ENCODE measurements around the gene EP400. TPM values are rescaled to one million over a fixed set of nuclear protein-coding genes. Genes with fewer than 3 reads are reported as not detected.

Gene EP400
- total RNA-seq, 1 experiment from 2014 or later, result 61.7 TPM

DNA sequence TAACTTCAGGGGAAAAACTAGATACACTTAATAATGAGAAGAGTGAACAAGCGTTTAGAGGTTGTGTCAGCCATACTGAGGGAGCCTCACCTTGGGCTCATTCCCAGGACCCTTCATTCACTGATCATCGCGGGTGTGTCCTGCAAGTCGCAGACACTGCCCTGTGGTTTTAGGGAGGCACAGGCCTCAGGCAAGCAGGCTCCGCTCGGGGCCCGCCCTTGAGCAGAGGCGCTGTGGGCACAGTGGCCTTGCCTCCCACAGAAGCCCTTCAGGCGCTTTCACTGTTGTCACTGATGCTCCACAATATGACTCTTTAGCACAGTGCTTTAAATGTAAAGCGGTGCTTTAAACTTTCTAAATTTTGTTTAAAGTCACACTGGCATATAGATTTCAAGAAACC, 127.0 kb downstream of the EP400 start:
- Histone ChIP-seq H3K14ac (ENCODE audit: insufficient read depth, low read length) (no peak overlapping the region), H3K27me3 (ENCODE audit: insufficient read depth, low read length) (no peaks in the 10 kb centered on the region), H3K23me2 (ENCODE audit: insufficient read length, low read depth, low read length, poor library complexity, severe bottlenecking) (no peaks in the 10 kb centered on the region), H3K9me3 (ENCODE audit: control insufficient read depth, low read depth, low read length) (no peaks in the 10 kb centered on the region), H3T11ph (ENCODE audit: low read length) (no peak overlapping the region), H2BK5ac (ENCODE audit: insufficient read length, low read length) (no peak overlapping the region), H4K20me1 (ENCODE audit: control insufficient read depth, insufficient read depth, insufficient read length) (no peaks in the 10 kb centered on the region), H2BK12ac (ENCODE audit: insufficient read length, low read depth, low read length) (no peak overlapping the region), H3K27ac (ENCODE audit: insufficient read length, low read depth, low read length) (no peak overlapping the region), H2BK120ac (ENCODE audit: low read depth, low read length, poor library complexity, severe bottlenecking) (no peak overlapping the region), H2BK15ac (ENCODE audit: low read depth, low read length) (no peak overlapping the region), H2AK5ac (ENCODE audit: insufficient read length, low read length) (no peak overlapping the region), H4K8ac (replicated peaks; ENCODE audit: insufficient read length, low read depth, low read length) (no peak overlapping the region), H4K91ac (ENCODE audit: insufficient read length, low read depth, low read length) (no peak overlapping the region), H3K18ac (ENCODE audit: insufficient read length, low read depth, low read length) (no peak overlapping the region), H2BK20ac (ENCODE audit: low read depth, low read length, poor library complexity, severe bottlenecking) (no peak overlapping the region), H3K56ac (ENCODE audit: insufficient read length, low read depth, low read length) (no peak overlapping the region), H3K79me1 (ENCODE audit: insufficient read depth, low read depth, low read length, poor library complexity, severe bottlenecking) (no peaks in the 10 kb centered on the region), H3K9ac (ENCODE audit: extremely low read depth, insufficient read length, low read length) (no peak overlapping the region), H3K23ac (ENCODE audit: insufficient read length, low read depth, low read length) (no peak overlapping the region), H3K4ac (ENCODE audit: low read depth, low read length) (no peak overlapping the region), H3K79me2 (ENCODE audit: insufficient read depth, low read length) (no peaks in the 10 kb centered on the region), H3K4me2 (ENCODE audit: insufficient read depth, insufficient read length, low read length) (no peak overlapping the region), H3K4me1 (ENCODE audit: insufficient read depth, low read length) (no peaks in the 10 kb centered on the region), H4K5ac (ENCODE audit: insufficient read length, low read depth, low read length) (no peak overlapping the region), H2AFZ (ENCODE audit: low read length) (no peak overlapping the region)
- Mint-ChIP-seq H3K27me3 (ENCODE audit: low read depth) (no peaks in the 10 kb centered on the region), H3K4me1 (no peaks in the 10 kb centered on the region), H3K36me3 (ENCODE audit: insufficient read depth in 1 of 3, low read depth in 3 of 3) (peaks cover 32 to 65% (median 63%) of the 10 kb centered on the region in 3 experiments), H3K4me3 (no peak overlapping the region), H3K27ac (no peak overlapping the region), H3K9me3 (no peaks in the 10 kb centered on the region)
- TF ChIP-seq, protein P1, sequence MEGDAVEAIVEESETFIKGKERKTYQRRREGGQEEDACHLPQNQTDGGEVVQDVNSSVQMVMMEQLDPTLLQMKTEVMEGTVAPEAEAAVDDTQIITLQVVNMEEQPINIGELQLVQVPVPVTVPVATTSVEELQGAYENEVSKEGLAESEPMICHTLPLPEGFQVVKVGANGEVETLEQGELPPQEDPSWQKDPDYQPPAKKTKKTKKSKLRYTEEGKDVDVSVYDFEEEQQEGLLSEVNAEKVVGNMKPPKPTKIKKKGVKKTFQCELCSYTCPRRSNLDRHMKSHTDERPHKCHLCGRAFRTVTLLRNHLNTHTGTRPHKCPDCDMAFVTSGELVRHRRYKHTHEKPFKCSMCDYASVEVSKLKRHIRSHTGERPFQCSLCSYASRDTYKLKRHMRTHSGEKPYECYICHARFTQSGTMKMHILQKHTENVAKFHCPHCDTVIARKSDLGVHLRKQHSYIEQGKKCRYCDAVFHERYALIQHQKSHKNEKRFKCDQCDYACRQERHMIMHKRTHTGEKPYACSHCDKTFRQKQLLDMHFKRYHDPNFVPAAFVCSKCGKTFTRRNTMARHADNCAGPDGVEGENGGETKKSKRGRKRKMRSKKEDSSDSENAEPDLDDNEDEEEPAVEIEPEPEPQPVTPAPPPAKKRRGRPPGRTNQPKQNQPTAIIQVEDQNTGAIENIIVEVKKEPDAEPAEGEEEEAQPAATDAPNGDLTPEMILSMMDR (conservative IDR thresholded peaks at IDR 0.05), result no peak
- no CpG with 5 or more reads among the region's 10 CpGs for WGBS (ENCODE audit: extremely low coverage, insufficient read length, low lambda C conversion rate)
- DNase-seq, result no peak
